Measurements from ENCODE around the gene SKIC2. TPM values are rescaled to one million over a fixed set of nuclear protein-coding genes. Genes with fewer than 3 reads are reported as not detected.
"Not testable (repeated sequence)": the region's sequence is repeated elsewhere in the genome, so short reads cannot be mapped to it uniquely, and the experiment has no call there.

SKIC2 gene
- total RNA-seq, 1 donor from 2014 or later = 47.3 TPM

GRCh38 chr6:32004393-32004792, 45.4 kb downstream of the SKIC2 start:
- not testable (repeated sequence) for DNase-seq (ENCODE audit: low read depth)

- not testable (repeated sequence) for DNase-seq (ENCODE audit: low read depth)
These were observed 46.0 kb downstream of the SKIC2 start for GRCh38 chr6:32004864-32005537.

GRCh38 chr6:32005538-32005880, 46.5 kb downstream of the SKIC2 start:
- not testable (repeated sequence) for DNase-seq (ENCODE audit: low read depth)

- not testable (repeated sequence) for DNase-seq (ENCODE audit: low read depth)
These were observed 47.1 kb downstream of the SKIC2 start for GRCh38 chr6:32005991-32006529.

GRCh38 chr6:32007086-32007485, 48.1 kb downstream of the SKIC2 start:
- not testable (repeated sequence) for DNase-seq (ENCODE audit: low read depth)

GRCh38 chr6:32008037-32008436, 49.1 kb downstream of the SKIC2 start:
- not testable (repeated sequence) for DNase-seq (ENCODE audit: low read depth)

GRCh38 chr6:32008616-32009015, 49.6 kb downstream of the SKIC2 start:
- DNase-seq (ENCODE audit: low read depth) = not testable (repeated sequence)

- not testable (repeated sequence) for DNase-seq (ENCODE audit: low read depth)
These were observed 50.6 kb downstream of the SKIC2 start for GRCh38 chr6:32009537-32009936.

- not testable (repeated sequence) for DNase-seq (ENCODE audit: low read depth)
These were observed 52.0 kb downstream of the SKIC2 start for GRCh38 chr6:32010856-32011530.

- DNase-seq (ENCODE audit: low read depth) = not testable (repeated sequence)
These were observed 54.1 kb downstream of the SKIC2 start for GRCh38 chr6:32012941-32013617.

- not testable (repeated sequence) for DNase-seq (ENCODE audit: low read depth)
These were observed 54.8 kb downstream of the SKIC2 start for GRCh38 chr6:32013738-32014137.

- DNase-seq (ENCODE audit: low read depth) = not testable (repeated sequence)
These were observed 55.6 kb downstream of the SKIC2 start, which contains the start of gene C4B for GRCh38 chr6:32014547-32014946. C4B (plus strand) TSS chr6:32014795; CDS start chr6:32014846, 51 bp downstream.

Other genes with a start within 250 kb of the SKIC2 start
- not detected in 2 replicates for gene LY6G6D, start 243.8 kb upstream of the SKIC2 start, total RNA-seq
- gene LY6G6C, start 237.4 kb upstream of the SKIC2 start, total RNA-seq = not detected in 2 replicates
- gene MPIG6B, start 235.8 kb upstream of the SKIC2 start, total RNA-seq = not detected in 2 replicates
- gene DDAH2, start 229.9 kb upstream of the SKIC2 start, total RNA-seq = 101 and 121 TPM in 2 replicates
- 345 and 2,008 TPM in 2 replicates for gene CLIC1, start 222.6 kb upstream of the SKIC2 start, total RNA-seq
- gene MSH5, start 219.2 kb upstream of the SKIC2 start, total RNA-seq = 4.4 and 6.6 TPM in 2 replicates
- 0.50 and 0.69 TPM in 2 replicates for gene SAPCD1, start 196.5 kb upstream of the SKIC2 start, total RNA-seq
- gene VWA7, start 181.8 kb upstream of the SKIC2 start, total RNA-seq = 2.6 and 8.5 TPM in 2 replicates
- 67.4 and 103 TPM in 2 replicates for gene VARS1, start 163.4 kb upstream of the SKIC2 start, total RNA-seq
- 16.6 and 46.9 TPM in 2 replicates for gene LSM2, start 152.2 kb upstream of the SKIC2 start, total RNA-seq
- gene HSPA1L, start 143.9 kb upstream of the SKIC2 start, total RNA-seq = 0.87 and 2.0 TPM in 2 replicates
- 178 and 296 TPM in 2 replicates for gene HSPA1A, start 143.6 kb upstream of the SKIC2 start, total RNA-seq
- 197 and 264 TPM in 2 replicates for gene HSPA1B, start 131.4 kb upstream of the SKIC2 start, total RNA-seq
- gene NEU1, start 96.4 kb upstream of the SKIC2 start, total RNA-seq = 104 and 112 TPM in 2 replicates
- 1.1 and 26.6 TPM in 2 replicates for gene SLC44A4, start 80.2 kb upstream of the SKIC2 start, total RNA-seq
- gene EHMT2, start 61.5 kb upstream of the SKIC2 start, total RNA-seq = 37.7 and 72.3 TPM in 2 replicates
- 0.69 and 5.9 TPM in 2 replicates for gene ZBTB12, start 57.1 kb upstream of the SKIC2 start, total RNA-seq
- 1.7 TPM in 1 of 2 replicates, not detected in the other for gene C2, start 31.5 kb upstream of the SKIC2 start, total RNA-seq
- 24.3 and 32.7 TPM in 2 replicates for gene CFB, start 13.1 kb upstream of the SKIC2 start, total RNA-seq
- gene NELFE, start 204 bp upstream of the SKIC2 start, total RNA-seq = 92.3 and 146 TPM in 2 replicates
- gene DXO, start 13.0 kb downstream of the SKIC2 start, total RNA-seq = 10.6 and 16.9 TPM in 2 replicates
- 1.6 and 42.4 TPM in 2 replicates for gene C4A, start 22.9 kb downstream of the SKIC2 start, total RNA-seq
- 0.35 and 32.2 TPM in 2 replicates for gene C4B, start 55.6 kb downstream of the SKIC2 start, total RNA-seq
- 0.20 TPM in 1 of 2 replicates, not detected in the other for gene CYP21A2, start 79.2 kb downstream of the SKIC2 start, total RNA-seq
- gene TNXB, start 150.2 kb downstream of the SKIC2 start, total RNA-seq = 0.75 TPM in 1 of 2 replicates, not detected in the other
- gene ATF6B, start 169.1 kb downstream of the SKIC2 start, total RNA-seq = 16.5 and 26.2 TPM in 2 replicates
- gene FKBPL, start 171.1 kb downstream of the SKIC2 start, total RNA-seq = 5.6 and 7.6 TPM in 2 replicates
- gene PRRT1, start 192.8 kb downstream of the SKIC2 start, total RNA-seq = not detected in 2 replicates
- gene PPT2, start 195.0 kb downstream of the SKIC2 start, total RNA-seq = 10.4 and 48.7 TPM in 2 replicates
- 1.3 TPM in 1 of 2 replicates, not detected in the other for gene EGFL8, start 205.4 kb downstream of the SKIC2 start, total RNA-seq
- 9.9 and 30.8 TPM in 2 replicates for gene AGPAT1, start 216.9 kb downstream of the SKIC2 start, total RNA-seq
- 58.8 and 80.2 TPM in 2 replicates for gene RNF5, start 219.2 kb downstream of the SKIC2 start, total RNA-seq
- gene AGER, start 225.1 kb downstream of the SKIC2 start, total RNA-seq = 0.60 TPM in 1 of 2 replicates, not detected in the other
- 32.0 and 55.9 TPM in 2 replicates for gene PBX2, start 231.0 kb downstream of the SKIC2 start, total RNA-seq
- gene GPSM3, start 233.5 kb downstream of the SKIC2 start, total RNA-seq = 0.40 and 1.9 TPM in 2 replicates